Measurements from ENCODE around the gene SEC24D. TPM values are rescaled to one million over a fixed set of nuclear protein-coding genes. Genes with fewer than 3 reads are reported as not detected.
"Not testable (repeated sequence)": the region's sequence is repeated elsewhere in the genome, so short reads cannot be mapped to it uniquely, and the experiment has no call there.

Gene SEC24D
- total and polyA plus RNA-seq, 2 donors: 16.3 to 20.9 TPM

- DNase-seq (ENCODE audit: low read depth in 6 of 9, low spot score in 9 of 9): no peak
- H3K27ac ChIP-seq (ENCODE audit: low read depth in 1 of 2, low read length in 1 of 2): no peak overlapping the region
- 97% methylated on average over 3 of the region's 3 CpGs for WGBS
Observed at GRCh38 chr4:118810991-118811764, 24.7 kb downstream of the SEC24D start.

GRCh38 chr4:118807659-118808058 lies 28.3 kb downstream of the SEC24D start:
- Histone ChIP-seq H3K27ac (ENCODE audit: low read depth in 1 of 2, low read length in 1 of 2) (no peak overlapping the region), H3K27me3 (ENCODE audit: control insufficient read depth in 2 of 2, insufficient read depth in 1 of 2, low read length in 1 of 2) (no peaks in the 10 kb centered on the region), H3K36me3 (ENCODE audit: control insufficient read depth in 2 of 2, insufficient read depth in 2 of 2, low read length in 1 of 2) (peaks cover 12 to 27% of the 10 kb centered on the region in 2 donors), H3K4me1 (ENCODE audit: control insufficient read depth in 2 of 2, insufficient read depth in 2 of 2, low read length in 2 of 2) (no peaks in the 10 kb centered on the region), H3K9me3 (ENCODE audit: control insufficient read depth in 2 of 2, insufficient read depth in 1 of 2, low read length in 1 of 2) (no peaks in the 10 kb centered on the region), H3K4me3 (ENCODE audit: low read length in 2 of 2) (no peak overlapping the region)
- DNase-seq (ENCODE audit: low read depth in 6 of 9, low spot score in 9 of 9): no peak
- 96% methylated on average over 2 of the region's 2 CpGs for WGBS

More at GRCh38 chr4:118810991-118811764, 24.7 kb downstream of the SEC24D start:
- Histone ChIP-seq H3K4me1 (ENCODE audit: control insufficient read depth in 2 of 2, insufficient read depth in 2 of 2, low read length in 2 of 2) (no peaks in the 10 kb centered on the region), H3K27me3 (ENCODE audit: control insufficient read depth in 2 of 2, insufficient read depth in 1 of 2, low read length in 1 of 2) (no peaks in the 10 kb centered on the region), H3K36me3 (ENCODE audit: control insufficient read depth in 2 of 2, insufficient read depth in 2 of 2, low read length in 1 of 2) (peaks cover 17 to 38% of the 10 kb centered on the region in 2 donors), H3K9me3 (ENCODE audit: control insufficient read depth in 2 of 2, insufficient read depth in 1 of 2, low read length in 1 of 2) (no peaks in the 10 kb centered on the region), H3K4me3 (ENCODE audit: low read length in 2 of 2) (no peak overlapping the region)

GRCh38 chr4:118803253-118803652 lies 32.7 kb downstream of the SEC24D start:
- Histone ChIP-seq H3K27ac (ENCODE audit: low read depth in 1 of 2, low read length in 1 of 2) (no peak overlapping the region), H3K36me3 (ENCODE audit: control insufficient read depth in 2 of 2, insufficient read depth in 2 of 2, low read length in 1 of 2) (peaks cover 14 to 29% of the 10 kb centered on the region in 2 donors), H3K4me1 (ENCODE audit: control insufficient read depth in 2 of 2, insufficient read depth in 2 of 2, low read length in 2 of 2) (no peaks in the 10 kb centered on the region), H3K27me3 (ENCODE audit: control insufficient read depth in 2 of 2, insufficient read depth in 1 of 2, low read length in 1 of 2) (no peaks in the 10 kb centered on the region), H3K9me3 (ENCODE audit: control insufficient read depth in 2 of 2, insufficient read depth in 1 of 2, low read length in 1 of 2) (no peaks in the 10 kb centered on the region), H3K4me3 (ENCODE audit: low read length in 2 of 2) (no peak overlapping the region)
- 98% methylated on average over 1 of the region's 1 CpG for WGBS
- no peak for DNase-seq (ENCODE audit: low read depth in 6 of 9, low spot score in 9 of 9)

- 100% methylated on average over 1 of the region's 1 CpG for WGBS
- Histone ChIP-seq H3K4me3 (ENCODE audit: low read length in 2 of 2) (no peak overlapping the region), H3K36me3 (ENCODE audit: control insufficient read depth in 2 of 2, insufficient read depth in 2 of 2, low read length in 1 of 2) (peaks cover 16 to 28% of the 10 kb centered on the region in 2 donors), H3K4me1 (ENCODE audit: control insufficient read depth in 2 of 2, insufficient read depth in 2 of 2, low read length in 2 of 2) (no peaks in the 10 kb centered on the region), H3K9me3 (ENCODE audit: control insufficient read depth in 2 of 2, insufficient read depth in 1 of 2, low read length in 1 of 2) (no peaks in the 10 kb centered on the region), H3K27me3 (ENCODE audit: control insufficient read depth in 2 of 2, insufficient read depth in 1 of 2, low read length in 1 of 2) (no peaks in the 10 kb centered on the region), H3K27ac (ENCODE audit: low read depth in 1 of 2, low read length in 1 of 2) (no peak overlapping the region)
- DNase-seq (ENCODE audit: low read depth in 6 of 9, low spot score in 9 of 9): no peak
Observed at GRCh38 chr4:118801895-118802575, 33.9 kb downstream of the SEC24D start.

GRCh38 chr4:118799231-118799942 lies 36.5 kb downstream of the SEC24D start:
- no peaks in the 10 kb centered on the region for H3K9me3 ChIP-seq (ENCODE audit: control insufficient read depth in 2 of 2, insufficient read depth in 1 of 2, low read length in 1 of 2)
- H3K36me3 ChIP-seq (ENCODE audit: control insufficient read depth in 2 of 2, insufficient read depth in 2 of 2, low read length in 1 of 2): peaks cover 20 to 22% of the 10 kb centered on the region in 2 donors
- 97% methylated on average over 9 of the region's 9 CpGs for WGBS

GRCh38 chr4:118798658-118799057 lies 37.3 kb downstream of the SEC24D start:
- H3K9me3 ChIP-seq (ENCODE audit: control insufficient read depth in 2 of 2, insufficient read depth in 1 of 2, low read length in 1 of 2): no peaks in the 10 kb centered on the region
- DNase-seq (ENCODE audit: low read depth in 6 of 9, low spot score in 9 of 9): no peak
- no peak overlapping the region for H3K27ac ChIP-seq (ENCODE audit: low read depth in 1 of 2, low read length in 1 of 2)
- WGBS: 99% methylated on average over 3 of the region's 3 CpGs
- no peaks in the 10 kb centered on the region for H3K4me1 ChIP-seq (ENCODE audit: control insufficient read depth in 2 of 2, insufficient read depth in 2 of 2, low read length in 2 of 2)
- H3K36me3 ChIP-seq (ENCODE audit: control insufficient read depth in 2 of 2, insufficient read depth in 2 of 2, low read length in 1 of 2): peaks cover 20 to 22% of the 10 kb centered on the region in 2 donors
- no peak overlapping the region for H3K4me3 ChIP-seq (ENCODE audit: low read length in 2 of 2)
- no peaks in the 10 kb centered on the region for H3K27me3 ChIP-seq (ENCODE audit: control insufficient read depth in 2 of 2, insufficient read depth in 1 of 2, low read length in 1 of 2)

More at GRCh38 chr4:118799231-118799942, 36.5 kb downstream of the SEC24D start:
- Histone ChIP-seq H3K27ac (ENCODE audit: low read depth in 1 of 2, low read length in 1 of 2) (no peak overlapping the region), H3K4me1 (ENCODE audit: control insufficient read depth in 2 of 2, insufficient read depth in 2 of 2, low read length in 2 of 2) (no peaks in the 10 kb centered on the region), H3K4me3 (ENCODE audit: low read length in 2 of 2) (no peak overlapping the region), H3K27me3 (ENCODE audit: control insufficient read depth in 2 of 2, insufficient read depth in 1 of 2, low read length in 1 of 2) (no peaks in the 10 kb centered on the region)
- no peak for DNase-seq (ENCODE audit: low read depth in 6 of 9, low spot score in 9 of 9)

- no peak overlapping the region for H3K27ac ChIP-seq (ENCODE audit: low read depth in 1 of 2, low read length in 1 of 2)
- 98% methylated on average over 3 of the region's 3 CpGs for WGBS
- no peak for DNase-seq (ENCODE audit: low read depth in 6 of 9, low spot score in 9 of 9)
- peaks cover 20 to 22% of the 10 kb centered on the region in 2 donors for H3K36me3 ChIP-seq (ENCODE audit: control insufficient read depth in 2 of 2, insufficient read depth in 2 of 2, low read length in 1 of 2)
- no peak overlapping the region for H3K4me3 ChIP-seq (ENCODE audit: low read length in 2 of 2)
- H3K9me3 ChIP-seq (ENCODE audit: control insufficient read depth in 2 of 2, insufficient read depth in 1 of 2, low read length in 1 of 2): no peaks in the 10 kb centered on the region
- no peaks in the 10 kb centered on the region for H3K27me3 ChIP-seq (ENCODE audit: control insufficient read depth in 2 of 2, insufficient read depth in 1 of 2, low read length in 1 of 2)
- H3K4me1 ChIP-seq (ENCODE audit: control insufficient read depth in 2 of 2, insufficient read depth in 2 of 2, low read length in 2 of 2): no peaks in the 10 kb centered on the region
Observed at GRCh38 chr4:118797558-118798142, 38.3 kb downstream of the SEC24D start.

- WGBS: 93% methylated on average over 49 of the region's 58 CpGs
- not testable (repeated sequence) for H3K4me3 ChIP-seq (ENCODE audit: low read length in 2 of 2); H3K27ac ChIP-seq (ENCODE audit: low read depth in 1 of 2, low read length in 1 of 2); H3K36me3 ChIP-seq (ENCODE audit: control insufficient read depth in 2 of 2, insufficient read depth in 2 of 2, low read length in 1 of 2); H3K9me3 ChIP-seq (ENCODE audit: control insufficient read depth in 2 of 2, insufficient read depth in 1 of 2, low read length in 1 of 2); DNase-seq (ENCODE audit: low read depth in 6 of 9, low spot score in 9 of 9); H3K27me3 ChIP-seq (ENCODE audit: control insufficient read depth in 2 of 2, insufficient read depth in 1 of 2, low read length in 1 of 2); H3K4me1 ChIP-seq (ENCODE audit: control insufficient read depth in 2 of 2, insufficient read depth in 2 of 2, low read length in 2 of 2)
Observed at GRCh38 chr4:118791690-118792446, 44.1 kb downstream of the SEC24D start.
